WI38 (cell line): Measurements from ENCODE around the gene TMCC1.

ENCODE experiments used
- H3K4me3 ChIP-seq: 2 replicates; pipeline ENCODE4 v1.5.1; 2011; ENCODE audit warnings: low read depth, mild to moderate bottlenecking, control low read depth, low read length
- CTCF ChIP-seq: IDR thresholded peaks from 2 replicates; pipeline ENCODE4 v1.5.1; 2012; ENCODE audit warnings: low read depth, mild to moderate bottlenecking, control low read depth, low read length

Gene TMCC1

DNA sequence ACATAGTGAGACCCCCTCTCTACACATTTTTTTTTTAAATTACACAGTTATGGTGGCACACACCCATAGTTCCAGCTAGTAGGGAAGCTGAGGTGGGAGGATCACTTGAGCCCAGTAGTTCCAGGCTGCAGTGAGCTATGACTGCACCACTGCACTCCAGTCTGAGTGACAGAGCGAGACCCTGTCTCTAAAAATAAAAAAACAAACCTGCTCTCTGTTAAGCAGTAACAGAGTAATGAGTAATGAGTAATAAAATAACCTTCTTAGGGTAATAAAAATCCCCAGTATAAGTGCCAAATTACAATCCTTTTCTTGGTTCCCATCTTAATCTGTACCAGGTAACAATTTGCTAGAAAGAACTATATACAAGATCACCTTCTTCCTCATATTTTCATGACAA is 221.1 kb downstream of the TMCC1 start:
- TF ChIP-seq CTCF, result no peak
- no peak overlapping the region for H3K4me3 ChIP-seq

- TF ChIP-seq CTCF, result no peak
- no peak overlapping the region for H3K4me3 ChIP-seq
Observed at GRCh38 chr3:129665024-129665768, 228.3 kb downstream of the TMCC1 start.

DNA sequence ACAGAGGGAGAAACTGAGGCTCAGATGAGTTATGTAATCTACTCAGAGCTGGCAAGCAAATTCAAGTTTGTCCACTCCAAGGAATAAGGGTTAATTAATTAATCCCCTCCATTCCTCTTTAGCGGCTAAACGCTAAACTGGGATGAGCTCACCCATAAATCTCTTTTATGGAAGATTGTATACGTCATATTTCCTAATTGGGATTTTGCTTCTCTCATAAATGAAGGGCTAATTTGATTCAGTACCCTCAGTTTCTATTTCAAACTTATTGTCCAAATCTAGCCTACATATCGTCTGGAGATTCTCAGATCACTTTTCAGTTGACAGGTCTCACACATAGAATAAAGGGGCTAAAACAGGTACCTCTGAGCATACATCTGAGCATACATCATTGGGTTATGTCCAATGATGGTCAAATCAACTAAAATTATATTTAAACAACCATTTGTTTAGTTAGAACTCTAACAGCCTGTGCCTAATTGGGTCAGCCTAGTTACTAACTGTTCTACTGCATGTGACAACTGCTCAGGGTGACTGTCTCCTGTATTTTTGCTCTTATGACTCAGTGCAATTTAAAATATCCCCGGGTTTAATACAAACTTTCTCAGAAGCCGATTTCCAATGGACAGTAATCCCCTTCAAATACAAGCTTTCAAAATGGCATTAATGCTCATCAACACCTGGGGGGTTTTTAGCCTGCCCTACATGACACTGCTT is 229.4 kb downstream of the TMCC1 start:
- no peak for TF ChIP-seq CTCF
- H3K4me3 ChIP-seq, result no peak overlapping the region

DNA sequence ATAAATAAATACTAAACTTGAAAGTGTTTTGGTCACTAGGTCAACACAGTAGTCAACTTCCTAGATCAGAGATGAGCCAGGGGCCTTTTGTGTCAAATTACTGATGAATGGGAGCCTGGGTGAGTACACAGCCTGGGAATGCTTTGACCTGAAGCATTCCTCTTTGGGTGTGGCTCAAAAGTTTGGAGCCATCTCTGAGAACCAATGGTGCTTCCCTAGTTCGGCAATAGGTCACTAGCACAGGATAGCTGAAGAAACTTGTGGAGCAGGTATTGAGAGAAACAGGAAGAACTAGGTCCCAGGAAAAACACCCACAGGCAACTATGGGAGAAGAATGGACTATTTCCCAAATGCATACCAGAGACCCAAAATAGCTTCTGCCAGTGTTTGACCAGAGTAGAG is 230.5 kb downstream of the TMCC1 start:
- no peak overlapping the region for H3K4me3 ChIP-seq
- TF ChIP-seq CTCF, result no peak

DNA sequence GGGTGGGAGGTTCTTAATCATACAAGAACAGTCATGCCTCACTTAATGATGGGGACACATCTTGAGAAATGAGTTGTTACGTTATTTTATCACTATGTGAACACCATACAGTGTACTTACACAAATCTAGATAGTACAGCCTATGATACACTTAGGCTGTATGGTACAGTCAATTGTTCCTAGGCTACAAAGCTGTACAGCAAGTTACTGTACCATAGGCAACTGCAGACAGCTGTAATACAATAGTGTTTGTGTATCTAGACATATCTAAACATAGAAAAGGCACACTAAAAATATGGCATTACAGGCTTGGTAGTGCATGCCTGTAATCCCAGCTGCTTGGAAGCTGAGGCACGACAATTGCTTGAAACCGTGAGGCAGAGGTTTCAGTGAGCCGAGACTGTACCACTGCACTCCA is 231.3 kb downstream of the TMCC1 start:
- no peak overlapping the region for H3K4me3 ChIP-seq
- no peak for TF ChIP-seq CTCF

GRCh38 chr3:129661766-129662165 is 231.7 kb downstream of the TMCC1 start:
- no peak overlapping the region for H3K4me3 ChIP-seq
- TF ChIP-seq CTCF, result no peak
